Activated CD8-positive, alpha-beta T cell treated with anti-CD3 and anti-CD28 coated beads for 36 hours (primary cell): ENCODE results near the gene CLEC16A. TPM values are rescaled to one million over a fixed set of nuclear protein-coding genes. Genes with fewer than 3 reads are reported as not detected.

Source experiments
- ATAC-seq: fragments of 200-7000 bp; cut with Tn5 transposase; one replicate; pipeline ENCODE4 v1.10.0; 2021; ENCODE audit warnings: mild to moderate bottlenecking, moderate library complexity
- CTCF ChIA-PET: fragments of 350-600 bp; sonication (Branson Sonifier 250); formaldehyde crosslinking; loops from one replicate; lab custom pipeline; 2021; ENCODE audit warnings: antibody characterized with exemption; lab: Charles Lee
- POLR2A ChIA-PET: fragments of 350-600 bp; sonication (Branson Sonifier 250); formaldehyde crosslinking; loops from one replicate; lab custom pipeline; 2021; ENCODE audit warnings: antibody characterized with exemption; lab: Charles Lee
- DNase-seq: peaks from one replicate; pipeline ENCODE4 v3.0.0-alpha.2; 2020
- H3K27ac Mint-ChIP-seq: one replicate; pipeline ENCODE4 v1.8.0; 2021; ENCODE audit warnings: mild to moderate bottlenecking, mixed read lengths
- H3K27me3 Mint-ChIP-seq: one replicate; pipeline ENCODE4 v1.8.0; 2021; ENCODE audit warnings: mixed read lengths
- H3K36me3 Mint-ChIP-seq: one replicate; pipeline ENCODE4 v1.8.0; 2021; ENCODE audit warnings: low read depth, mixed read lengths
- H3K4me1 Mint-ChIP-seq: one replicate; pipeline ENCODE4 v1.8.0; 2021; ENCODE audit warnings: low read depth, mixed read lengths
- H3K4me3 Mint-ChIP-seq: one replicate; pipeline ENCODE4 v1.8.0; 2021; ENCODE audit warnings: mild to moderate bottlenecking, moderate library complexity, mixed read lengths
- H3K9me3 Mint-ChIP-seq: one replicate; pipeline ENCODE4 v1.8.0; 2021; ENCODE audit warnings: mixed read lengths
- CTCF ChIP-seq: fragments of 200-600 bp; IDR thresholded peaks from one replicate; pipeline ENCODE4 v1.8.0; 2022; ENCODE audit warnings: antibody characterized with exemption, mild to moderate bottlenecking
- intact Hi-C: fragments of 100-400 bp; cut with micrococcal nuclease; formaldehyde crosslinking; loops from one replicate; pipeline ENCODE4 v1.10.0; 2022
- total RNA-seq, 2 experiments: library from RNA; stranded (reverse); gene quantifications; one replicate each; pipeline ENCODE4 v1.2.3, GENCODE V29; 2021

CLEC16A gene
- total RNA-seq, 2 experiments from 2014 or later = 20.4 to 21.7 TPM

GRCh38 chr16:11097094-11097786, 152.9 kb downstream of the CLEC16A start:
- H3K27ac Mint-ChIP-seq = peak overlapping the region; percentile 56
- ChIA-PET POLR2A (interaction anchor here (0.9 to 14.8 kb wide), 4 partner anchors 12 to 158 kb away, joined by 3 to 147 read pairs (median 6); partner anchors contain the start of gene SOCS1), CTCF (interaction anchor here (0.6 to 1.6 kb wide), 6 partner anchors 16 to 134 kb away, joined by 3 to 5 read pairs (median 4); no protein-coding TSS in a partner anchor)
- DNase-seq = no peak
- peaks cover 72% of the 10 kb centered on the region for H3K4me1 Mint-ChIP-seq
- no peaks in the 10 kb centered on the region for H3K27me3 Mint-ChIP-seq
- no peak overlapping the region for H3K4me3 Mint-ChIP-seq
- no peak for ATAC-seq
- intact Hi-C loops = loop anchor here (10.0 kb wide), 1 partner anchor 78 kb away; no protein-coding TSS in a partner anchor
- H3K9me3 Mint-ChIP-seq = no peaks in the 10 kb centered on the region
- TF ChIP-seq CTCF = no peak
- peaks cover 22% of the 10 kb centered on the region for H3K36me3 Mint-ChIP-seq

DNA sequence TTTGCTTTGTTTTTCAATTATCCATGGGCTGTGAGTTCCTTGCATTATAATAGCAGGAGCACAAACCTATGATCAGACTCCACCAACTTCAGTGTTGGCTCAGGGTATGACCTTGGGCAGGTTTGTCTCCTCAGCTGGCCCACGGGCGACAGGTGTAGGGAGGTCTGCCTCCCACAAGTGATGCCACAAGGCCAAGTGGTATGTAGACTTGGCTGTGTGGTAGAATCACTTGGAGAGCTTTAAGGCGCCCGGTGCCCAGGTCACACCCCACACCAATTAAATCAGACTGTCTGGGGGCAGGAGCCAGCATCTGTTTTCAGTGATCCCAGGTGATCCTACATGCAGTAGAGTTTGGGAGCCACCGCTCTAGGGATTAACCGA, 153.4 kb downstream of the CLEC16A start:
- intact Hi-C loops = loop anchor here (10.0 kb wide), 1 partner anchor 77 kb away; no protein-coding TSS in a partner anchor
- H3K4me3 Mint-ChIP-seq = no peak overlapping the region
- H3K27ac Mint-ChIP-seq = peak overlapping the region; percentile 13
- no peaks in the 10 kb centered on the region for H3K27me3 Mint-ChIP-seq
- POLR2A ChIA-PET = interaction anchor here (0.9 to 14.8 kb wide), 3 partner anchors 11 to 158 kb away, joined by 3 to 147 read pairs (median 7); partner anchors contain the start of gene SOCS1
- no peak for ATAC-seq
- peaks cover 73% of the 10 kb centered on the region for H3K4me1 Mint-ChIP-seq
- CTCF ChIA-PET = interaction anchor here (0.8 to 1.6 kb wide), 3 partner anchors 15 to 134 kb away, joined by 3 to 5 read pairs (median 3); no protein-coding TSS in a partner anchor
- no peaks in the 10 kb centered on the region for H3K9me3 Mint-ChIP-seq
- H3K36me3 Mint-ChIP-seq = peaks cover 17% of the 10 kb centered on the region
- TF ChIP-seq CTCF = no peak
- DNase-seq = no peak

DNA sequence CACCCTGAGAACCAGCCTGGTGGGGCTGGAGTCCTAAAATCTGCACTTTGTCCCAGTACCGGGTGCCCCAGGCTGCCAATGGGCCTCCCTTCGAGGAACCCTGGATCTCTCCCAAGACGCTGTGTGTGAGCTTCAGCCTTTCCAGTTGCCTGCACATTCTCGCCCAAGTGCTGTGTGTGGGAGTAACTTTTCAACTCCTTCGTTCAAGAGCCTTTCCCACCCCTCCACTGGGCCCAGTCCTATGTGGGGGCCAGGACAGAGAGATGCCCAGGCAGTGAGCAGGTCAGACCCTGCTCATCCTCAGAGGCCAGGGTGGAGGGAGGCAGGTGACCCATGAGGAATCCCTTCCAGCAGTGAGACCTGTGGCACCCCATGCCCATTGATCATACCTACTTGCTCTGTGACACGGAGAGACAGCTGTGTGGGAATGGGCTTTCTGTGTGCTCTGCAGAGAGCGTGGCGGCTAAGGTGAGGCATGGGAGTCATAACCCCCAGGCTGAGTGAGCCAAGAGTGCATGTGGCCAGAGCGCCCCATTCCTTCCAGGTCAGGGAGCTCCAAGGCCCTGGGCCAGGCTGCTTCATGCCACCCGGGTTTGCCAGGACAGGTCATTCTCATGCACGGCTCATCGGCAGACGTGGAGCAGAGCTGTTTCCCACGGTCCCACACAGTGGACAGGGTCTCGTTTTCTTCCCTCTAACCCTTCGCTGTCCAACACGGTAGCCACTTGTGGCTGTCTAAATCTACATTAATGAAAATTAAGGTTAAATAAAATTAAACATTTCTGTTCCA, 154.4 kb downstream of the CLEC16A start:
- no peak overlapping the region for H3K4me3 Mint-ChIP-seq
- peaks cover 69% of the 10 kb centered on the region for H3K4me1 Mint-ChIP-seq
- no peak for TF ChIP-seq CTCF
- ATAC-seq (no peak), DNase-seq (no peak)
- intact Hi-C loops = loop anchor here (10.0 kb wide), 1 partner anchor 76 kb away; no protein-coding TSS in a partner anchor
- no peaks in the 10 kb centered on the region for H3K9me3 Mint-ChIP-seq
- H3K27ac Mint-ChIP-seq = peak overlapping the region; percentile 17
- H3K27me3 Mint-ChIP-seq = no peaks in the 10 kb centered on the region
- CTCF ChIA-PET = interaction anchor here (1.7 kb wide), 1 partner anchor 43 kb away, joined by 3 read pairs; no protein-coding TSS in a partner anchor
- POLR2A ChIA-PET = interaction anchor here (0.7 to 14.8 kb wide), 4 partner anchors 12 to 157 kb away, joined by 3 to 147 read pairs (median 6); partner anchors contain the start of gene SOCS1
- H3K36me3 Mint-ChIP-seq = peaks cover 16% of the 10 kb centered on the region

- DNase-seq = peak; percentile 48
- Mint-ChIP-seq H3K4me3 (no peak overlapping the region), H3K9me3 (no peaks in the 10 kb centered on the region), H3K4me1 (peaks cover 65% of the 10 kb centered on the region), H3K27ac (peak overlapping the region; percentile 84), H3K36me3 (peaks cover 18% of the 10 kb centered on the region), H3K27me3 (no peaks in the 10 kb centered on the region)
- ATAC-seq = peak; percentile 35
- no peak for TF ChIP-seq CTCF
- CTCF ChIA-PET = interaction anchor here (0.8 to 2.2 kb wide), 10 partner anchors 14 to 255 kb away, joined by 3 to 8 read pairs (median 4); partner anchors contain the start of gene SOCS1
- POLR2A ChIA-PET = interaction anchor here (0.6 to 14.8 kb wide), 5 partner anchors 13 to 198 kb away, joined by 3 to 147 read pairs (median 4); partner anchors contain the start of gene SOCS1
- intact Hi-C loops = loop anchor here (2.0 to 10.0 kb wide), 2 partner anchors 15 to 75 kb away; no protein-coding TSS in a partner anchor
Measured at GRCh38 chr16:11099672-11100205, 155.4 kb downstream of the CLEC16A start.
